HepG2 (cell line): Measurements from ENCODE around the gene CAMTA1. TPM values are rescaled to one million over a fixed set of nuclear protein-coding genes. Genes with fewer than 3 reads are reported as not detected.

Experiments used
- ATAC-seq: fragments of 200-7000 bp; cut with Tn5 transposase; 3 replicates; pipeline ENCODE4 v1.9.1; 2020; ENCODE audit warnings: mild to moderate bottlenecking, moderate library complexity
- BruUV-seq: library from RNA; stranded (reverse); fragments of 400-500 nt; replicated peaks from 2 replicates; lab custom pipeline; 2021; lab: Mats Ljungman, UMichigan
- CTCF ChIA-PET: fragments of 300-600 bp; formaldehyde crosslinking; extraction: SDS; loops from one replicate; lab custom pipeline; 2021; ENCODE audit warnings: low total read pairs, inconsistent platforms, low intra/inter-chr PET ratio; lab: Yijun Ruan, JAX
- POLR2A ChIA-PET: fragments of 350-600 bp; sonication (Branson Sonifier 250); formaldehyde crosslinking; loops from one replicate; lab custom pipeline; 2020; ENCODE audit warnings: antibody characterized with exemption, inconsistent platforms; lab: Yijun Ruan, JAX
- DNase-seq: peaks from one replicate; pipeline ENCODE4 v3.0.0-alpha.2; 2015; ENCODE audit warnings: low spot score
- FAIRE-seq: peaks from 3 replicates; lab custom pipeline; 2011; peaks lifted over from hg19 to GRCh38; lab: Jason Lieb, UNC
- H2AFZ ChIP-seq: one replicate; pipeline ENCODE4 v1.6.1; 2011; ENCODE audit warnings: low read length, inconsistent platforms
- H3K27ac ChIP-seq: fragments of 300-600 bp; 3 replicates; pipeline ENCODE4 v1.8.0; 2011; ENCODE audit warnings: mixed run types, mild to moderate bottlenecking, mixed read lengths, low read length, inconsistent platforms; ENCODE audit not compliant: insufficient read depth; ENCODE audit errors: extremely low read length
- H3K27me3 ChIP-seq, 2 experiments: fragments of 200-600 bp in 1 of 2; 2 replicates in 1 of 2; 3 replicates in 1 of 2; pipeline versions ENCODE4 v1.6.0 to v1.8.0; 2011; ENCODE audit warnings: low read length in 2 of 2, mild to moderate bottlenecking in 2 of 2, moderate library complexity in 2 of 2, inconsistent platforms in 1 of 2; ENCODE audit not compliant: insufficient read depth in 2 of 2, control insufficient read depth in 1 of 2
- H3K36me3 ChIP-seq, 2 experiments: fragments of 200-600 bp in 1 of 2; replicated peaks in 1 of 2; 2 replicates in 1 of 2; 3 replicates in 1 of 2; pipeline versions ENCODE4 v1.5.1 to v1.8.0; 2011; ENCODE audit warnings: low read length in 2 of 2, inconsistent platforms in 1 of 2; ENCODE audit not compliant: insufficient read depth in 2 of 2, control insufficient read depth in 1 of 2
- H3K4me1 ChIP-seq: 2 replicates; pipeline ENCODE4 v1.5.1; 2012; ENCODE audit warnings: low read length, inconsistent platforms; ENCODE audit not compliant: insufficient read depth
- H3K4me2 ChIP-seq: 2 replicates; pipeline ENCODE4 v1.6.0; 2011; ENCODE audit warnings: low read depth, low read length, inconsistent platforms
- H3K4me3 ChIP-seq, 3 experiments: fragments of 200-600 bp in 1 of 3; sonication (generic), shearing (Covaris generic) in 1 of 3; replicated peaks in 1 of 3; 2 replicates each; pipeline ENCODE4 v1.5.1; 2011 to 2016; ENCODE audit warnings: low read length in 3 of 3, inconsistent platforms in 2 of 3, low read depth in 2 of 3, mild to moderate bottlenecking in 2 of 3, control low read depth in 1 of 3, mixed read lengths in 1 of 3; ENCODE audit not compliant: insufficient read depth in 1 of 3
- H3K79me2 ChIP-seq: one replicate; pipeline ENCODE4 v1.6.1; 2011; ENCODE audit warnings: low read length, inconsistent platforms; ENCODE audit not compliant: insufficient read depth
- H3K9ac ChIP-seq: 2 replicates; pipeline ENCODE4 v1.6.0; 2011; ENCODE audit warnings: mild to moderate bottlenecking, low read depth, low read length, inconsistent platforms; ENCODE audit not compliant: insufficient read depth
- H3K9me3 ChIP-seq: 2 replicates; pipeline ENCODE4 v1.5.1; 2012; ENCODE audit warnings: mild to moderate bottlenecking, low read length
- H4K20me1 ChIP-seq: 2 replicates; pipeline ENCODE4 v1.6.0; 2011; ENCODE audit warnings: inconsistent platforms, mild to moderate bottlenecking, low read length, moderate library complexity; ENCODE audit not compliant: insufficient read depth
- ASH2L ChIP-seq: fragments of 300-600, 200-600 bp; sonication (generic); IDR thresholded peaks from 2 replicates; pipeline ENCODE4 v1.7.0; 2017; ENCODE audit warnings: low read depth, mild to moderate bottlenecking, moderate library complexity, mixed read lengths, low read length; ENCODE audit not compliant: insufficient read length
- CTCF ChIP-seq: sonication (generic); formaldehyde crosslinking; IDR thresholded peaks from 2 replicates; pipeline ENCODE4 v1.5.0; 2020; ENCODE audit warnings: mild to moderate bottlenecking, missing genetic modification reagents, moderate library complexity
- KDM6A ChIP-seq: IDR thresholded peaks from 2 replicates; pipeline ENCODE4 v1.6.1; 2016; ENCODE audit warnings: low read depth
- KLF11 ChIP-seq: IDR thresholded peaks from 2 replicates; pipeline ENCODE4 v1.6.1; 2016; ENCODE audit warnings: missing compliant biosample characterization
- ONECUT2 ChIP-seq: sonication (generic); formaldehyde crosslinking; IDR thresholded peaks from 2 replicates; pipeline ENCODE4 v1.4.0; 2020; ENCODE audit warnings: missing genetic modification reagents
- UBTF ChIP-seq: sonication (generic); formaldehyde crosslinking; IDR thresholded peaks from 2 replicates; pipeline ENCODE4 v1.4.0; 2020; ENCODE audit warnings: mild to moderate bottlenecking, missing genetic modification reagents
- ZBTB25 ChIP-seq: IDR thresholded peaks from 2 replicates; pipeline ENCODE4 v1.6.1; 2018; ENCODE audit warnings: missing genetic modification reagents
- ZNF383 ChIP-seq: sonication (generic); formaldehyde crosslinking; IDR thresholded peaks from 2 replicates; pipeline ENCODE4 v1.4.0; 2020; ENCODE audit warnings: missing genetic modification reagents, mild to moderate bottlenecking, borderline replicate concordance
- ZSCAN31 ChIP-seq: sonication (generic); formaldehyde crosslinking; IDR thresholded peaks from 2 replicates; pipeline ENCODE4 v1.5.0; 2020; ENCODE audit warnings: low read depth, mild to moderate bottlenecking, missing genetic modification reagents
- WGBS: methylation state at CpG from one replicate; pipeline ENCODE4 v1.1.6; 2017; ENCODE audit warnings: low lambda C conversion rate; 5-methylcytosine and 5-hydroxymethylcytosine counted together
- in situ Hi-C: cut with HindIII; loops from 2 replicates; pipeline ENCODE4 v1.10.0; 2017; ENCODE audit warnings: low pct_unique_long_range_greater_than_20kb; ENCODE audit not compliant: extremely low pct_ligation_motif_present
- intact Hi-C: fragments of 100-400 bp; cut with micrococcal nuclease; formaldehyde crosslinking; loops from one replicate; pipeline ENCODE4 v1.10.0; 2022; ENCODE audit not compliant: unreplicated experiment
- polyA plus RNA-seq, 8 experiments: library from polyadenylated mRNA; depleted of rRNA in 3 of 8; stranded (reverse) in 7 of 8; unstranded in 1 of 8; fragments of >200 nt; fragmentation: Illumina TruSeq in 4 of 8; extraction: Trizol in 4 of 8; gene quantifications; 2 replicates each; pipeline versions ENCODE4 v1.2.1 to v1.2.3, GENCODE V29; 2011 to 2016; ENCODE audit warnings: low read depth in 4 of 8, missing spikeins in 1 of 8, mixed read lengths in 1 of 8; ENCODE audit not compliant: insufficient read depth in 1 of 8
- total RNA-seq, 5 experiments: library from RNA; depleted of rRNA; stranded (reverse); fragments of >200 nt; fragmentation: Illumina TruSeq; extraction: Trizol; gene quantifications; 2 replicates each; pipeline ENCODE4 v1.2.3, GENCODE V29; 2016; ENCODE audit warnings: low read depth in 1 of 5

Gene CAMTA1
- total and polyA plus RNA-seq, 2 of the 13 experiments (the other 11 are each of a cell fraction or from before 2014, with no cell fraction given): 25.0 to 36.4 TPM

- no peaks in the 10 kb centered on the region for H3K79me2 ChIP-seq
- BruUV-seq: no TSS peak
- no peak overlapping the region for H3K4me2 ChIP-seq
- in situ Hi-C loops: no loop called here
- peaks cover 9 to 49% of the 10 kb centered on the region in 2 experiments; a peak in 4 of 5 replicates for H3K27me3 ChIP-seq
- H3K36me3 ChIP-seq: no peaks in the 10 kb centered on the region
- peaks cover 2% of the 10 kb centered on the region; the same call in 1 of the 2 replicates for H4K20me1 ChIP-seq
- no peak overlapping the region for H3K9ac ChIP-seq
- intact Hi-C loops: no loop called here
- no peak for TF ChIP-seq ZSCAN31
- TF ChIP-seq CTCF: peak; percentile 28; the same call in 1 of the 2 replicates
- H2AFZ ChIP-seq: no peak overlapping the region
- POLR2A ChIA-PET: no interaction called here
- H3K4me1 ChIP-seq: no peaks in the 10 kb centered on the region
- DNase-seq: no peak
- H3K9me3 ChIP-seq: no peaks in the 10 kb centered on the region
- H3K27ac ChIP-seq: no peak overlapping the region
- WGBS: 14% methylated on average over 10 of the region's 13 CpGs
- ATAC-seq: peak; percentile 29; the same call in 2 of the 3 replicates
- CTCF ChIA-PET: no interaction called here
- no peak overlapping the region for H3K4me3 ChIP-seq
- no peak for FAIRE-seq
Measured at GRCh38 chr1:7474786-7475502, 689.7 kb downstream of the CAMTA1 start.

GRCh38 chr1:7475691-7476090 is 690.4 kb downstream of the CAMTA1 start:
- Histone ChIP-seq H3K4me2 (no peak overlapping the region), H3K4me3 (no peak overlapping the region), H3K79me2 (no peaks in the 10 kb centered on the region), H3K4me1 (no peaks in the 10 kb centered on the region), H2AFZ (no peak overlapping the region), H3K9ac (no peak overlapping the region), H3K27ac (no peak overlapping the region), H3K9me3 (no peaks in the 10 kb centered on the region), H4K20me1 (peaks cover 2% of the 10 kb centered on the region; the same call in 1 of the 2 replicates), H3K27me3 (peaks cover 7 to 42% of the 10 kb centered on the region in 2 experiments; a peak in 4 of 5 replicates), H3K36me3 (no peaks in the 10 kb centered on the region)
- ATAC-seq: no peak
- ChIA-PET CTCF (no interaction called here), POLR2A (no interaction called here)
- in situ Hi-C loops: no loop called here
- no peak for FAIRE-seq
- no TSS peak for BruUV-seq
- no peak for DNase-seq
- intact Hi-C loops: no loop called here
- 7% methylated on average over 3 of the region's 5 CpGs for WGBS
- TF ChIP-seq ASH2L (no peak), UBTF (CRISPR knock-in tag) (no peak), ZBTB25 (CRISPR knock-in tag) (no peak), KDM6A (no peak), ONECUT2 (CRISPR knock-in tag) (no peak), ZNF383 (CRISPR knock-in tag) (no peak), KLF11 (no peak)
